ENCODE data around the gene ZSCAN5A. TPM values are rescaled to one million over a fixed set of nuclear protein-coding genes. Genes with fewer than 3 reads are reported as not detected.

Gene ZSCAN5A
- total and polyA plus RNA-seq, 2 of the 13 experiments (the other 11 are each of a cell fraction or from before 2014, with no cell fraction given): 9.5 to 17.8 TPM

DNA sequence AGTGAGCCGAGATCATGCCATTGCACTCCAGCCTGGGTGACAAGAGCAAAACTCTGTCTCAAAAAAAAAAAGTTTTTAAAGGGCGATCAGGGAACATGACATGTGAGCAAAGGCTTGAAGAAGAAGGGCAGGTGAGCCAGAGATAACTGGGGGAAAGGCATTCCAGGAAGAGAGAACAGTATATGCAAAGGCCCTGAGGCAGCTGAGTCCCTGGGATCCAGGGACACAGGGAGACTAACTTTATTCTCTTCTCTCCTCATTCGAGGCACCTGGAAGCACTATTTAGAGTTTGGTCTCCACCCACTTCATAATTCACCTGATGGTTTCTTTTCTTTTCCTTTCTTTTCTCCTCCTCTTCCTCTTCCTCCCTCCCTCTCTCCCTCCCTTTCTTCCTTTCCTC, 17.6 kb downstream of the ZSCAN5A start:
- H4K20me1 ChIP-seq (ENCODE audit: insufficient read depth, low read length): no peaks in the 10 kb centered on the region
- DNase-seq (ENCODE audit: low spot score): no peak
- H3K4me2 ChIP-seq (ENCODE audit: low read depth, low read length): no peak overlapping the region
- no peaks in the 10 kb centered on the region for H3K4me1 ChIP-seq (ENCODE audit: insufficient read depth, low read length)
- no peak for ATAC-seq
- intact Hi-C loops (cut with micrococcal nuclease; ENCODE audit: unreplicated experiment): no loop called here
- TF ChIP-seq SRSF9 (IDR thresholded peaks at IDR 0.05; ENCODE audit: borderline replicate concordance, insufficient read depth, low read depth, low read length, poor library complexity, severe bottlenecking) (no peak), NR2F6 (IDR thresholded peaks at IDR 0.05) (no peak), NR2F6 (CRISPR knock-in tag; IDR thresholded peaks at IDR 0.05) (no peak), HNRNPK (IDR thresholded peaks at IDR 0.05; ENCODE audit: low read depth, low read length, poor library complexity, severe bottlenecking) (peak; percentile 21), ZFP36L2 (CRISPR knock-in tag; IDR thresholded peaks at IDR 0.05) (no peak), GABPA (IDR thresholded peaks at IDR 0.05; ENCODE audit: low read depth, low read length) (no peak), GABPA (CRISPR knock-in tag; IDR thresholded peaks at IDR 0.05; ENCODE audit: low read depth) (no peak)
- 99% methylated on average over 3 of the region's 3 CpGs for WGBS (ENCODE audit: low lambda C conversion rate)
- no peaks in the 10 kb centered on the region for H3K79me2 ChIP-seq (ENCODE audit: insufficient read depth, low read length)
- in situ Hi-C loops (cut with HindIII; ENCODE audit: extremely low pct_ligation_motif_present, low pct_unique_long_range_greater_than_20kb): no loop called here
- H3K36me3 ChIP-seq (replicated peaks in 1 of 2; ENCODE audit: control insufficient read depth in 1 of 2, insufficient read depth in 2 of 2, low read length in 2 of 2): peaks cover 9 to 22% of the 10 kb centered on the region in 2 experiments; a peak in 3 of 5 replicates
- H3K27me3 ChIP-seq (ENCODE audit: control insufficient read depth in 1 of 2, insufficient read depth in 2 of 2, low read length in 2 of 2): no peaks in the 10 kb centered on the region
- no peak overlapping the region for H3K27ac ChIP-seq (ENCODE audit: extremely low read length, insufficient read depth, low read length)
- CTCF ChIA-PET (ENCODE audit: low intra/inter-chr PET ratio, low total read pairs): no interaction called here
- BruUV-seq (replicated peaks): no TSS peak
- no peak overlapping the region for H2AFZ ChIP-seq (ENCODE audit: low read length)
- no peak overlapping the region for H3K9ac ChIP-seq (ENCODE audit: insufficient read depth, low read depth, low read length)
- H3K4me3 ChIP-seq (replicated peaks in 1 of 3; ENCODE audit: insufficient read depth in 1 of 3, low read depth in 2 of 3, low read length in 3 of 3): no peak overlapping the region
- POLR2A ChIA-PET: no interaction called here
- FAIRE-seq: no peak
- no peaks in the 10 kb centered on the region for H3K9me3 ChIP-seq (ENCODE audit: low read length)

DNA sequence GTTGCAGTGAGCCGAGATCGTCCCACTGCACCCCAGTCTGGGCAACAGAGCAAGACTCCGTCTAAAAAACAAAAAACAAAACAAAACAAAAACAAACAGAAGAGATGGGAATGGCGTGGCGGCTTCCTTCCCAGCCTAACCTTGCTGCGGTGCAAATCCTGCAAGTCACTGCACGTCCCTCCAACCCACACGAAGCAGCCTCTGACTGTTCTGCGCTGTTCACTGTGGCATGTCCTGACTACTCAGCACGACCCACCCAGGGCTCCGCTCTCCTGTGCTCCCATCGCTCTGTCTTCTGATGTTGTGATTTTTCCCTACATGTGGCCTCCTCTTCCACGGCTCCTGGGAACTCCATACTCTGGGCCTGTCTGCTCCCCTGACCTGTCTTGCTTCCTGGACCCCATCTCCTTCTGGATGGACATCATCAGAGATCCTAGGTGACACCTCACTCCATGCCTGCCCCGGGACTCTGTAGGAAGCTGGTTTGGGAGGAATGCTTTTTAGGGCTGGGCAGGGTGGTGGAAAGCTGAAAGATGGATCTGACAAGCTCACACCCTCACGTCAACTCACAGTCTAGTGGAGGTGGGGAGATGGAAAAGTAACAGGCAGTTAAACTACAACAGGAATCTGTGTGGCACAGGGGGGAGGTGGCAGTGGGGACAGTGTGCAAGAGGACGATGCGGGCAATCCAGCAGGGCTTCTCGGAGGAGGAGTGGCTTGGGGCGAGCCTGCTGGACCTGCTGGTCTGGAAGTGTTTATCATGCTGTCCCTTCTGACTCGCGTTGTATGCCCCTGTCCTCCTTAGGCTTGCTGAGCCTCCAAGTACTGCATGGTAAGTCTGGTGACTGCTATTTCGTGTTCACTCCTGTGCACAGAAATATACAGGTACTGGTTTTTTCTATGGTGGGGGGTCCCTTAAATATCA, 18.8 kb downstream of the ZSCAN5A start:
- no peak overlapping the region for H3K27ac ChIP-seq (ENCODE audit: extremely low read length, insufficient read depth, low read length)
- TF ChIP-seq MAF1 (CRISPR knock-in tag; IDR thresholded peaks at IDR 0.05; ENCODE audit: borderline replicate concordance): no peak
- CTCF ChIA-PET (ENCODE audit: low intra/inter-chr PET ratio, low total read pairs): no interaction called here
- H3K9me3 ChIP-seq (ENCODE audit: low read length): no peaks in the 10 kb centered on the region
- no peak overlapping the region for H3K4me3 ChIP-seq (replicated peaks in 1 of 3; ENCODE audit: insufficient read depth in 1 of 3, low read depth in 2 of 3, low read length in 3 of 3)
- in situ Hi-C loops (cut with HindIII; ENCODE audit: extremely low pct_ligation_motif_present, low pct_unique_long_range_greater_than_20kb): no loop called here
- POLR2A ChIA-PET: no interaction called here
- no peaks in the 10 kb centered on the region for H3K4me1 ChIP-seq (ENCODE audit: insufficient read depth, low read length)
- no peak overlapping the region for H2AFZ ChIP-seq (ENCODE audit: low read length)
- H3K9ac ChIP-seq (ENCODE audit: insufficient read depth, low read depth, low read length): no peak overlapping the region
- FAIRE-seq (no peak), DNase-seq (ENCODE audit: low spot score) (no peak), ATAC-seq (no peak)
- intact Hi-C loops (cut with micrococcal nuclease; ENCODE audit: unreplicated experiment): no loop called here
- H3K36me3 ChIP-seq (replicated peaks in 1 of 2; ENCODE audit: control insufficient read depth in 1 of 2, insufficient read depth in 2 of 2, low read length in 2 of 2): peaks cover 9 to 17% of the 10 kb centered on the region in 2 experiments; a peak in 3 of 5 replicates
- no peaks in the 10 kb centered on the region for H3K79me2 ChIP-seq (ENCODE audit: insufficient read depth, low read length)
- H3K27me3 ChIP-seq (ENCODE audit: control insufficient read depth in 1 of 2, insufficient read depth in 2 of 2, low read length in 2 of 2): no peaks in the 10 kb centered on the region
- H3K4me2 ChIP-seq (ENCODE audit: low read depth, low read length): no peak overlapping the region
- WGBS (ENCODE audit: low lambda C conversion rate): 97% methylated on average over 22 of the region's 22 CpGs
- H4K20me1 ChIP-seq (ENCODE audit: insufficient read depth, low read length): no peaks in the 10 kb centered on the region
- BruUV-seq (replicated peaks): no TSS peak

Measured in HepG2 (cell line).